ENCODE measurements around the gene ME3. TPM values are rescaled to one million over a fixed set of nuclear protein-coding genes. Genes with fewer than 3 reads are reported as not detected.

Gene ME3
- total RNA-seq, 1 donor from 2014 or later = 49.6 TPM

GRCh38 chr11:86699040-86699791 is 26.8 kb upstream of the ME3 start:
- Histone ChIP-seq H4K20me1 (ENCODE audit: low read depth) (no peaks in the 10 kb centered on the region), H3K27me3 (no peaks in the 10 kb centered on the region), H3K9me3 (ENCODE audit: low read depth) (no peaks in the 10 kb centered on the region), H2AFZ (replicated peaks) (no peak overlapping the region), H3K27ac (no peak overlapping the region), H3K4me2 (no peak overlapping the region), H3K4me1 (peaks cover 24% of the 10 kb centered on the region), H3K4me3 (no peak overlapping the region), H3K79me2 (ENCODE audit: low read depth) (no peaks in the 10 kb centered on the region), H3K36me3 (no peaks in the 10 kb centered on the region), H3F3A (ENCODE audit: low read depth) (no peaks in the 10 kb centered on the region), H3K9ac (no peak overlapping the region)
- Mint-ChIP-seq H3K27me3 (ENCODE audit: insufficient read depth, low read depth) (peaks cover 6% of the 10 kb centered on the region), H3K4me1 (peaks cover 12% of the 10 kb centered on the region), H3K4me3 (no peak overlapping the region), H3K27ac (no peak overlapping the region), H3K36me3 (no peaks in the 10 kb centered on the region), H3K9me3 (no peaks in the 10 kb centered on the region)
- TF ChIP-seq, protein P1, sequence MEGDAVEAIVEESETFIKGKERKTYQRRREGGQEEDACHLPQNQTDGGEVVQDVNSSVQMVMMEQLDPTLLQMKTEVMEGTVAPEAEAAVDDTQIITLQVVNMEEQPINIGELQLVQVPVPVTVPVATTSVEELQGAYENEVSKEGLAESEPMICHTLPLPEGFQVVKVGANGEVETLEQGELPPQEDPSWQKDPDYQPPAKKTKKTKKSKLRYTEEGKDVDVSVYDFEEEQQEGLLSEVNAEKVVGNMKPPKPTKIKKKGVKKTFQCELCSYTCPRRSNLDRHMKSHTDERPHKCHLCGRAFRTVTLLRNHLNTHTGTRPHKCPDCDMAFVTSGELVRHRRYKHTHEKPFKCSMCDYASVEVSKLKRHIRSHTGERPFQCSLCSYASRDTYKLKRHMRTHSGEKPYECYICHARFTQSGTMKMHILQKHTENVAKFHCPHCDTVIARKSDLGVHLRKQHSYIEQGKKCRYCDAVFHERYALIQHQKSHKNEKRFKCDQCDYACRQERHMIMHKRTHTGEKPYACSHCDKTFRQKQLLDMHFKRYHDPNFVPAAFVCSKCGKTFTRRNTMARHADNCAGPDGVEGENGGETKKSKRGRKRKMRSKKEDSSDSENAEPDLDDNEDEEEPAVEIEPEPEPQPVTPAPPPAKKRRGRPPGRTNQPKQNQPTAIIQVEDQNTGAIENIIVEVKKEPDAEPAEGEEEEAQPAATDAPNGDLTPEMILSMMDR (IDR thresholded peaks at IDR 0.05) = no peak
- TF ChIP-seq EZH2 (IDR thresholded peaks at IDR 0.05) (no peak), EZH2phosphoT487 (IDR thresholded peaks at IDR 0.05) (no peak)
- DNase-seq (ENCODE audit: low spot score) = no peak

DNA sequence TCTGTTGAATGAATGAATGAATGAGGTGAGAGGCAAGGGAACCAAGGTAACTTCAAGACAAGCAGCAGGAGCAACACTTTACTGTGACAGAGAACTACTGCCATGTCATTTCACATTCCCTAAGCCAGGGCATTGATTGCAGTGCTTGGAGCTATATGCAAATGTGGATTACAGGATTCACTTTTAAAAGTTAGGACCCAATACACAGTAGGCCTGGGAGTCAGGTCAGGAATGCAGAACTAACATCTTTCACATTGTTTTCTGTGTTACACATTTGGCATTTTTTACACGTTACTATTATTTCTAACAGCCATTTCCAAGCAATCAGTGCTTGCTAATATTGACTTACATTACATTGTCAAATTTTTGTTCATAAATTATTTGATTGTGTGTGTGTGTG is 26.2 kb upstream of the ME3 start:
- Mint-ChIP-seq H3K27me3 (ENCODE audit: insufficient read depth, low read depth) (peaks cover 6% of the 10 kb centered on the region), H3K4me1 (peaks cover 12% of the 10 kb centered on the region), H3K27ac (no peak overlapping the region)

DNA sequence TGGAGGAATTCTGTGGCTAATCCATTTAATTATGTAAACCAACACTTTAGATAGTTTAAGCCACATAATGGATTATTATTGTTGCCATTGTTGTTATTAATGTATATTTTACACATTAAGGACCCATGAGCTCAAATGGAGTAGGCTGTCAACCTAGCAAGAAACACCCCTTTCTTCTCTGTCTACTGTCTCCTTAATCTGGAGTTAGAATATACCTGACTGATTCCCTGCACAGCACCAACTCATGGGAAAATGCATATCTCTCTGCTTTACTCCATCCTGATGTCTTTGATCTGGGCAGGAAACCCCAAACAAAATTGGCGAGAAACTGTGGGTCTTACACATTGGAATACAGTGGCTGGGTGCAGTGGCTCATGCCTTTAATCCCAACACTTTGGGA is 24.0 kb upstream of the ME3 start:
- H3K79me2 ChIP-seq (ENCODE audit: low read depth) = no peaks in the 10 kb centered on the region
- H3K27me3 ChIP-seq = no peaks in the 10 kb centered on the region
- H3K4me3 Mint-ChIP-seq = no peak overlapping the region
- H3K9me3 ChIP-seq (ENCODE audit: low read depth) = no peaks in the 10 kb centered on the region
- H3F3A ChIP-seq (ENCODE audit: low read depth) = no peaks in the 10 kb centered on the region
- H3K9me3 Mint-ChIP-seq = no peaks in the 10 kb centered on the region
- peaks cover 3% of the 10 kb centered on the region for H3K27me3 Mint-ChIP-seq (ENCODE audit: insufficient read depth, low read depth)
- peaks cover 14% of the 10 kb centered on the region for H3K4me1 ChIP-seq
- no peaks in the 10 kb centered on the region for H3K36me3 Mint-ChIP-seq
- TF ChIP-seq EZH2phosphoT487 (IDR thresholded peaks at IDR 0.05) (no peak), EZH2 (IDR thresholded peaks at IDR 0.05) (no peak)
- TF ChIP-seq, protein P1 (IDR thresholded peaks at IDR 0.05) = no peak
- no peak overlapping the region for H3K4me2 ChIP-seq
- no peak overlapping the region for H3K4me3 ChIP-seq
- peaks cover 7% of the 10 kb centered on the region for H3K4me1 Mint-ChIP-seq
- no peak overlapping the region for H2AFZ ChIP-seq (replicated peaks)
- H3K9ac ChIP-seq = no peak overlapping the region
- no peak overlapping the region for H3K27ac Mint-ChIP-seq
- no peak for DNase-seq (ENCODE audit: low spot score)
- H4K20me1 ChIP-seq (ENCODE audit: low read depth) = no peaks in the 10 kb centered on the region
- no peaks in the 10 kb centered on the region for H3K36me3 ChIP-seq
- no peak overlapping the region for H3K27ac ChIP-seq

More for the DNA sequence above, 26.2 kb upstream of the ME3 start:
- Histone ChIP-seq H3K36me3 (no peaks in the 10 kb centered on the region), H3K4me2 (no peak overlapping the region), H3K27ac (no peak overlapping the region), H3K4me3 (no peak overlapping the region), H3K9ac (no peak overlapping the region), H4K20me1 (ENCODE audit: low read depth) (no peaks in the 10 kb centered on the region), H3K9me3 (ENCODE audit: low read depth) (no peaks in the 10 kb centered on the region), H3K79me2 (ENCODE audit: low read depth) (no peaks in the 10 kb centered on the region), H3F3A (ENCODE audit: low read depth) (no peaks in the 10 kb centered on the region), H2AFZ (replicated peaks) (no peak overlapping the region), H3K4me1 (peaks cover 24% of the 10 kb centered on the region), H3K27me3 (no peaks in the 10 kb centered on the region)
- peak; percentile 18 for DNase-seq (ENCODE audit: low spot score)
- no peaks in the 10 kb centered on the region for H3K9me3 Mint-ChIP-seq
- no peak overlapping the region for H3K4me3 Mint-ChIP-seq
- H3K36me3 Mint-ChIP-seq = no peaks in the 10 kb centered on the region
- TF ChIP-seq EZH2 (IDR thresholded peaks at IDR 0.05) (no peak), EZH2phosphoT487 (IDR thresholded peaks at IDR 0.05) (no peak)
- TF ChIP-seq, protein P1 (IDR thresholded peaks at IDR 0.05) = no peak

All from neural progenitor cell (in vitro differentiated cells).